COLO829 (cell line): ENCODE results near the gene PAX7.
"Not testable (repeated sequence)": the region's sequence is repeated elsewhere in the genome, so short reads cannot be mapped to it uniquely, and the experiment has no call there.

Source experiments
- DNase-seq: peaks from one replicate; pipeline ENCODE4 v3.0.0; 2012; ENCODE audit warnings: low spot score

PAX7 gene

DNA sequence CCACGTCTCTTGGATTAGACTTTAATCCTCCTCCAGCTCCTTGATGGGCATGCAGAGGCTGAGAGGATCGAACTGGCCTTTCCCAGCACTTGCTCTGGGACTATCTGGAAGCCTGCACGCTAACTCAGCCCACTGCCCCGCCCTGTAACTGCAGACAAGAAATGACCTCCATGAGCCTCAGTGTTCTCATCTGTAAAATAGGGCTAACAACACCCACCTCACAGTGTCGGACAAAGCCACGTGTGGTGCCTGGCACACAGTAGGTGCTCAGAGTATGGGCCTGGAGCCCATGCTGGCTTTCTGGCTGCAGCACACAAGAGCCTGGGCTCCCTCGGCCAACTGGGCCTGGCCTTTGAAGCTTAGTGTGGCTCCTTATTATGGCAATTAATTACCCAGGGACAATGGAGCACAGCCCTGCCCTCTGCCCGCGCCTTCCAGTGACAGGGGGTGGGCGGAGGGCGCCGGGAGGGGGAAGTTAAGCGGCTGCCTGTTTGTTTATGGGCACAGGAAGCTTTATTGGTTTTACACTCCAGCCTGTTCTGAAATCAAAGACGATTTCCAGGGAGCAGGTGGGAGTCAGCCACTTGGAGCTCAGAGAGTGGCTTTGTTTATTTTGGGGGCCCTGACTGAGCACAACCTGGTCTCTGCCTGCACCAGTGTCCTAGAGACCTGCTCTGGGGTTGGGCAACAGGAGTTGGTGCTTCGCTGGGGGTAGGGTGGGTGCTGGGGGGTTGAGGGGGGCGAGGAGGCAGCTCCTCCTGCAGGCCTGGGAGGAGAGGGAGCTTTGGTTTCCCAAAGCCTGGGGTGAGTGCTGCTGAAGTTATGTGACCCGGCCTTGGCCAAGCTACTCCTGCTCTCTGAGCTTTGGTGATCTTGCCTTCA lies 31.0 kb downstream of the PAX7 start:
- DNase-seq = no peak

GRCh38 chr1:18662286-18662639 lies 31.6 kb downstream of the PAX7 start:
- no peak for DNase-seq

DNA sequence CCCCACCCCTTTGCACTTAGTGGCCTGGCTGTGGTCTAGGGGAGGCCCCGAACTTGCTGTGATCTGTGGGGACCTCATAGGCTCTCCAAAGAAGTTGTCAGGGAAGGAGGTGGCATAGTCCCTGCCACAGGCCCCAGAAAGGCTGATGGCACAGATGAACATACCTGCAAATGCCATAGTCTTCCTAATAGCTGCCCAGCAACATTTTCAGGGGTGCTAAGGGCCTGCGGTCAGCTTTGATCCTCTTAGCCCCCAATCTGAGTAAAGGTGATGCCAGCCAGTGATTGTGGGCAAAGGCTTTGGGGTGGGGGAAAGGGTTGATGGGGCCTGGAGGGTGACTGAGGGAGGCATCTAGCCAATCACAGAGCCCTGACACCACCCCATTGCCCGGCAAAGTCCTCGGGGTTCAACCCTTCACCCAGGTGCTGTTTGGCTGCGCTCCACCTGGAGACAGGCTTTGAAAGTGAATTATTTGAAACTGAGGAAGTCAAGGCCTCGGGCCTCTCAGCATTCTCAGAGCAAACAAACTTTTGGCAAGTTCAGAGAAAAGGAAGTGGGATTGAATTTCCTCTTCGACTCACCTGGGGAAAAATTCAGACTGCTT lies 35.8 kb downstream of the PAX7 start:
- no peak for DNase-seq

DNA sequence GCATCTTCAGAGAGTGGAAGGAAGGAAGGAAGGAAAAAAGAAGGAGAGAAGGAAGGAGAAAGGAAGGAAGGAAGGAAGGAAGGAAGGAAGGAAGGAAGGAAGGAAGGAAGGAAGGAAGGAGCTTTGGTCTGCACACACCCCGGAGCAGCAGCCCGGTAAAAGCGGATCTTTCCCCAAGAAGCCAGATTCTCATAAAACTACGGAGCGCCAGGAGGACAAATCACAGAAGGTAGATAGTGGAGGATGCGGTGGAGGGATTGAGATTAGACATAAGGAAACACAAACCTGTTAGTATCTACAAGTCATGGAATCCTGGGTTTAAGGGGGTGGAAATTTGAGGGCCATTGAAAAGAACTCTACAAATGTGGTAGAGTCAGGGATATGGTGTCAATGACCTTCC lies 36.7 kb downstream of the PAX7 start:
- no peak for DNase-seq

GRCh38 chr1:18668046-18668445 lies 37.4 kb downstream of the PAX7 start:
- no peak for DNase-seq

DNA sequence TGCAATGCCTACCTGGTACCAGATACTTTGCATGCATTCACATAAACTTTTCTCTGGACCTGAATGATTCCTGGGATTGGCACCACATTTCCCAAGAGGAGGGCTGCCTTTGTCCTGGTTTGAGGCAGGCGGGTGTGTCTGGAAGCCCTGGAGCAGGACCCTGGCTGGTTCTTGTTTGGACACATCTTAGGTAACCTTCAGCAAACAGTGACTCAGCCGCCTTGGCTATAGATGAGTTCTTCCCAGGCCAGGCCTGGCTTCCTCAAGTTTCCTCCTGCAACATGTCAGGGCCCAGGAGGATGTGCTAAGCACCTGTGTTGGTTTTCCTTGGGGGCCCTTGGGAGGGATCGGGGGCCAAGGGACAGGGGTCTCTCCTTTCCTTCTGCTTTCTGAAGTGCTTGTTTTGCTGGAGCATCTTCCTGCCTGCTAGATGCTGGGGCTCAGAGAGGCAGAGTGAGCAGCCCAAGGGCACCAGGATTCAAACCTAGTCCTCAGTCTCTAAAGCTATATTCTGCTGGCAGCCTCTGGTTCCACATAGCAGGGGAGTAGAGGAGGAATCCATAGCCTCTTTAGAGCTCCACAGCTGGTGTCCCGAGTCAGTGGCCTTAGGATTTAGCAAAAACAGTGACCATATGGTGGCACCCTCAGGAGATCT lies 38.2 kb downstream of the PAX7 start:
- no peak for DNase-seq

- DNase-seq = no peak
These were observed 39.6 kb downstream of the PAX7 start for GRCh38 chr1:18670121-18670867.

- no peak for DNase-seq
These were observed 40.2 kb downstream of the PAX7 start for GRCh38 chr1:18670868-18671225.

- DNase-seq = peak; percentile 13
These were observed 43.3 kb downstream of the PAX7 start for GRCh38 chr1:18673976-18674375.

GRCh38 chr1:18676332-18676781 lies 45.7 kb downstream of the PAX7 start:
- no peak for DNase-seq

DNA sequence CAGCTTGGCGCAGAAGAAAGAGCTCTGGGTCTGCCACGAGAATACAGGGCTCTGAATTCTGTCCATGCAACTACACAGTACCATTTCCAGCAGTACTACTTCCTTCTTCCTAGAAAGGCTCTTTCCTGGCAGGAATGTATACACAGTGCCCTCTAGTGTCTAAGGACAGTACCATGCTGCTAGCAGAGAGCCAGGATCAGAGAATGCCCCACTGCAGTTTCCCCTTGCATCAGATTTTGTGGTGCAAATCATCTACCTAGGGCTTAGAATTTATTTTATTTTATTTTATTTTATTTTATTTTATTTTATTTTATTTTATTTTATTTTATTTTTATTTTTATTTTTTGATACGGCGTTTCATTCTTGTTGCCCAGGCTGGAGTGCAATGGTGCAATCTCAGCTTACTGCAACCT lies 50.8 kb downstream of the PAX7 start:
- peak; percentile 72 for DNase-seq

DNA sequence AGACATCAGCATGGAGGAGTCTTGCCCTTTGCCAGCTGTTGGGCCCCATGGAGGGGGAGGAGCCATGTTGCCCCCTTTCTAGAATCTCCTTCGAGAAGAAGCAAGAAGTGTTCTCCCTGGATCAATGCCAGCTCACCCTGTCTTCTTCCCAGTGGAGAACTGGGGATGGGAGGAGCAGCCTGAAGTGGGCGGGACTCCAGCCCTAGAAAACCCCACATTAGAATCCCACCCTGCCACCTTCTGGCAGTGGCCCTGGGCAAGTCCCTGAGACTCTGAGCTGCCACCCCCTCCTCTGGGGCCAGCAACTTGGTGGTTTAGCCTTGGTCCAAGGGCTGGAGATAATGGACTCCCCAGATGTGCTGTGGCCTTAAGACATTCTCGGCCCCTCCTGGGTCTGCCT lies 51.7 kb downstream of the PAX7 start:
- no peak for DNase-seq

DNA sequence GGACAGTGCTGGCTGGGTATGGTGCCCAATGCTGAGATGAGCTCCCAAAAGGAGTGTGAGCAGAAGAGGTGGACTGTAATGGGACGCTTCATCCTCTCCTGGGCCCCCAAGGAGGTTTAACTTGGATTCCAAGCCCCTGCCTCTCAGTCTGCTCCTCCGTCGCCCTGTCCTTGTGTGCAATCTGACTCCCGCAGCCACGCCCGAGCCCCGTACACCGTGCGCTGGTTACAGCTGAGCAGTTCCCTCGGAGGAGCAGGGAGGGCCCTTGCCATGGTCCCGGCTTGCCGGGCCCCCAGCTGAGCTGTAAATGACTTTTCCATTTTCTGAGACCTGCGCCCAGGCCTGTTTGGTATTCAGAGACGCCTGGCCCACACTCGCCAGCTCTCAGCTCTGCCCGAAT lies 53.7 kb downstream of the PAX7 start:
- no peak for DNase-seq

DNA sequence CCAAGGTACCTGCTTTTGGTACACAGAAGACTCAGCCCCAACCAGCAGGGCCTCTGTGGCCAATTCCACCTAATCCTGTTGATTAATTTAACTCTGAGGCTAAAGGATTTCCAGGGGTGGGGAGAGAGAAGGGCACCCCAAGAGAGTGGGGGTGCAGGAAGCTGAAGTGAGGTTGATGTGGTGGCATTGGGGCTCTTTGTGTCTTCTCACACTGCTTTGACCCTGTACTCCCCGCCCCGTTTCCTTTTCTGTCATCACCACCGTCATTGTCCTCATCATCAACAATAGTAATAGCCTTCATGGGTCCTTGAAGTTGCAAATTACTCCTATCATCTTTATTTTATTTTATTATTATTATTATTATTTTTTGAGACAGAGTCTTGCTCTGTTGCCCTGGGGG lies 55.9 kb downstream of the PAX7 start:
- no peak for DNase-seq

GRCh38 chr1:18687273-18687672 lies 56.6 kb downstream of the PAX7 start:
- DNase-seq = no peak

- no peak for DNase-seq
These were observed 61.0 kb downstream of the PAX7 start for GRCh38 chr1:18691648-18692047.

DNA sequence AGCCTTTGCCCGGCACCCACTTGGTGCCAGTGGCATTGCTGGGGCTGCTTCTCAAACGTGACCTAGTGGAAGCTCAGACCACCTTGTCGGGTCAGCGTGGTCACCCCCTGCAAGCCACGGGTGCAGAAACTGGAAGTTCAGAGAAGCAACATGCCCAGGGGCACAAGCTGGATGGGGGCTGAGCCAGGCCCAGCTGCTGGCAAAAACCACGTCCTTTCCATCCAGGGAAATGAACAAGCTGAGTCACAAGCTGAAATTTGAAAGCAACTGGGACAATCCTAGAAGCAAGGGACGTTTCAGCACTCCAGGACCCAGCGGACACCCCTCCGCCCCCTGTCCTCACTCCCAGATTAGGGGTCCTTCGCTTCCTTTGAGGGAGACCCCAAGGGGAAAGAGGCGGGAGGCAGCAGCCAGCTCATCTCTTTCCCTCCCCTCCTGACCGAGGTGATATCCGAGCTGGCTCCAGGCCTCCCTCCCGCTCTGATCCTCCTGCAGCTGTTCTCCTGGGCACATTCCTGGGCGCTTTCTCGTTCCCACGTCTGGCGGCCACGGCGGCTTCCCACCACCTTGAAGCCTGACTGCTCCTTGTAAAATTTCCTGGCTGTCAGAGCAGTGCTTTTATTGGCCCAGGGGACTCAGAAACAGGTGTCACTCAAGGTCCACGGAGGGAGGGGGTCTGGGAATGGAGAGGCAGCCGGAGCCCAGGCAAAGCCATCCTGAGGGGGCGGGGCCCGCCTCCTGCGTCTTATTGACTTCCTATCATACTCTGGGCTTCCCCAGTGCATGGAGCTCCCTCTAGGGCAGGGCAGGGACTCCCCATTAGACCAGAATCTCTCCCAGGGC lies 62.8 kb downstream of the PAX7 start:
- no peak for DNase-seq

DNA sequence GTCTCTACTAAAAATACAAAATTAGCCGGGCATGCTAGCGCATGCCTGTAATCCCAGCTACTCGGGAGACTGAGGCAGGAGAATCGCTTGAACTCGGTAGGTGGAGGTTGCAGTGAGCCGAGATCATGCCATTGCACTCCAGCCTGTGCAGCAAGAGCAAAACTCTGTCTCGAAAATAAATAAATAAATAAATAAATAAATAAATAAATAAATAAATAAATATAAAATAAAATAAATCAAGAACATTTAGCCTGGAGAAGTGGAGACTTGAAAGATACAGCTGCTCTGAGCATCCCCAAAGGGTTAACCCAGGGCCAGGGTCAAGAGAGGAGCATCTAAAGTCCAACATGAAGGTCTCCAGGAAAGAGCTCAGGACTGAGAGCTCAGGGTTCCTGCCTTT lies 63.6 kb downstream of the PAX7 start:
- not testable (repeated sequence) for DNase-seq

- DNase-seq = no peak
These were observed 66.9 kb downstream of the PAX7 start for GRCh38 chr1:18697541-18697940.

GRCh38 chr1:18700530-18700929 lies 69.9 kb downstream of the PAX7 start:
- DNase-seq = no peak

GRCh38 chr1:18701183-18701582 lies 70.5 kb downstream of the PAX7 start:
- no peak for DNase-seq
